ENCODE results near the gene HAAO.

Gene HAAO

DNA sequence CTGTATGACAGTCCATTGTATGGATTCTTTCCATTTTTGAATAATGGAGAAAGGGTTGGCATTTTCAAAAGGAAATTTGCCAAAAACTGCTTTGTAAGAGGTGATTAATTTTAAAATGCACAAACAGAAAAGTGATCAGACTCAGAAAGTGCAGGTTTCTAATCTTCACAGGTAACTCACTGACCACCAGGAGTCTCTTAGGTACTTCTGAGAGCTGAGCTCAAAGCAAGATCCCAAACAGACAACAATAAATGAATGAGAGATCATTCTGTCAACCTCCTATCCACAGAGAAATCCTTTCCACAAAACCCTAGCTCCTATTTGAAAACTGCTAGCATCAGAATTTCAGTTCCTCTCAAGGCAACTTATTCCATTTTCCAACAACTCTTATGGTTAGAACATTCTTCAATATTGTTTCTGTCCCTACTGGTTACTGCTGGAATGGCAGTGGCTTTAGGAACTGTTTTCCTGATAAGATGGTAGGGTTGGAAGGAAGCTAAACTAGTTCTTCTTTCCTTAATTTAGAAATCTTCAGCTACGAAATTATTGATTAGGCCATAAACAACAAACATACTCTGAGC is 20.6 kb upstream of the HAAO start:
- no peak for DNase-seq

DNA sequence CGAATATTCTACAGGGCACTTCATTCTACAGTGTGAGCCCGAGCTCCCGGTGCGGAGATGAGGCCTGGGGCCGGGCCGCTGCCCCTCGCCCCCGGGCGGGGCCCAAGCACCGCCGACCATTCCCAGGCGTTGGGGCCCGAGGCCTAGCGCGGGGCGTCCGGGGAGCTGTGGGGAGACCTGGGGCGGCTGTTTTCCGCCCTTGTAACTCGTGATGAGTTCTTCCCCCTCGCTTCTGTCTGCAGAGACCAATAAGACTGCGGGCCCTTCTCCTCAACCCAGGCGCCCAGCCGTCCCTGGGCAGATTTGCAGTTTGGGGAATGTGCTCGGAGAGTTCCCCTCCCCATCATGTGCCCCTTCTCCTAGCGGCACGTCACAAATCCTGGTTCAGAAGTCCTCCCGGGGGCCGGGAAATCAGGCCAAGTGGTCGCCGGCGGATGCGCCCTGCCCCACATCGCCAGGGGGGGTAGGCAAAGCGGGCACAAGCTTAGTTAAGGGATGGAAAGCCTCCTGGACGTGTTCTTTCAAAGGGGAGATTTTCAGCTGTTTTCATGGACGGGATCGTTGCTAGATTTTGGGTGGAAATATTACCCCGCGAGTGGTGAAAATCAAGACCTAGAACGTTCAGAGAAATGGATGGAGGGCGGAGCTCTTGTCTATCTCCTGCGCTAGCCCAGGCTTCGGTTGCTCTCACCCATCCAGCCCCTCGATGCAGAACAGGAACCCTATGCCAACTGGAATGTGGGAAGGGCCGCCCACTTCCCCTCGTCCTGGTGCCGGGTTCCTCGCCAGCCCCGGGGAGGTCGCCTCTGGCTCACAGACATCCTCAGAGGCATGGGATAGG is 18.8 kb upstream of the HAAO start:
- DNase-seq, result no peak

DNA sequence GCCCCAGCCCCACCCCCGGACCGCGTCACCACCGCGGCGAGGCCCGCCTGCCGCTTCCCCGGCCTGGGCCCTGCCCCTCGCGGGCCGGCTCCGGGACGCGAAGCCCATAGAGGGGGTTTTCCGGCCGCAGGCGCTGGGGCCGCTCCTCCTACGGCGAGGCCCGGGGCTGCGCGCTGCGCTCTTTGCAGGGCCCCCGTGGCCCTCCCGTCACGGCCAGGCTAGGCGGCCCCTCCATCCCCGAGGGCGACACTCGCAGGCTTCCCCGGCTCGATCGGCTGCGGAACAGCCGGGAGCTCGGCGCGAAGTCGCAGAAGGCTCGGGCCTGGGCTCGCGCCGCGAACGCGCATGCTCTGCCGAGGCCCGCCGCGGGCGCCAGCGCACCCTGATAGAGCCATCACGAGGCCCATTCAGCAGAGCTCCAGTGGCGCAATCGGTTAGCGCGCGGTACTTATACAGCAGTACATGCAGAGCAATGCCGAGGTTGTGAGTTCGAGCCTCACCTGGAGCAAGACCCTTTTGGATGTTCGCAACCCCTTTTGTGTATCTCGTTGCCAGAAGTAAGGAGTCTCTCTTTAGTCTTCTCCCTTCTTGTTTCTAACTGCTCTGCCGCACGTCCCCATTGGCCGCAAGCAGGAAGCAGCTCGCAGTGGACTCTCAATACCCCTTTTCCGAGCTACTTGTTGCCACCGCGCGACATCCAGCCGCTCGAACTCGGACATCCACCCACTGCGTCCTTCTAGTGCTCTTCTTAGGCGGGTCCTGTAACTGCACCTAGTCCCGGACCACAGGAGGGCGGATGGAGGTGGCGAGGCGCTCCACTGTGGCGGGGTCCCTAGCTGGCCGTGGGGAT is 18.0 kb upstream of the HAAO start:
- peak; percentile 90 for DNase-seq

- peak; percentile 82 for DNase-seq
Measured at GRCh38 chr2:42809819-42810120, 17.4 kb upstream of the HAAO start.

DNA sequence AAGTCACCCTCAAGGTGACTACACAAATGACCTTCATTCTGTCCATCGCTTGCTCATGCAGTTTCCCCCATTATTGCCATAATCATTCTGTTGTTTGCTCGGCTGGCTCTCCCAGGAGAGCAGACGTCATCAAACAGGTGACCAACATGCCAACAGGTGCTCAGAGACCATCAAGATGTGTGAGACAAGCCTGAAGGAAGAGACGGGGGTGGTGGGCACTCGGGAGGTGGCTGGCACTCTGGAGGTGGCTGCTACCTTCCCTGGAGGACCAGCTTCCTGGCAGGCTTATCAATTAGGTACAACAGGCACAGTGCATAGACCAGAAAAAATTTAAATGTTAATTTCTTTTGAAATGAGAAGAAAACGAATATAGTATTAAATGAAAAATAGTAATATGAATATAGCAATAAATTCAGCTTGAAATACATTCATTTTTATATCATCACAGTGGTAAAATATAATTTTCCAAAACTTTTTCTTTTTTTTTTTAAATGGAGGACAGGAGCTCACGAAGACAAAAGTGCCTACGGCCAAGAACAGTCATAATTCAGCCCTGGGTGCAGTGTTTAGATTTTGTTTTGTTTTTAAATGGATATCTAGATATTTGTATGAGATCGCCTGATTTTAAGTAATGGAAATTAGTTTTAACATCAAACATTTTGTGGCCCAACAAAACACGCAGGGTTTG is 16.9 kb upstream of the HAAO start:
- no peak for DNase-seq

DNA sequence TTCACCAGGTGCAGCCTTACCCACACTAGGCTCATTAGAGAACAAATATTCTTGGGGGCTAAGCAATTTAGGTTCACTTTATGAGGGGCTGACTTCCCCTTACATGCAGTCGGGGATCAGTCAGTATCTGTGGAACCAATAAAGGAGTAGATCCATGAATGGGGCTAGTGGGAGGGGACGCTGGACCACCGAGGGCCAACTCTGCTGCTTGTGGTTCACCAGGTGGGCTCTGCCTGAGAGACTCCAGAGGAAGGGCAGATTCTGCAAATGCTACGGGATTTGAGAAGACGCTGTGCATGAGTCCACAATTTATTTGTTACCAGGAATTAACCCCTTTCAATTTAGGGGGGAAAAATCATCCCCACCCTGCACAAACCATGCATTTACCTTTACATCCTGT is 15.9 kb upstream of the HAAO start:
- DNase-seq, result no peak

GRCh38 chr2:42806786-42807185 is 14.4 kb upstream of the HAAO start:
- DNase-seq, result no peak

- no peak for DNase-seq
Measured at GRCh38 chr2:42804891-42805290, 12.5 kb upstream of the HAAO start.

GRCh38 chr2:42804338-42804737 is 12.0 kb upstream of the HAAO start:
- no peak for DNase-seq

- no peak for DNase-seq
Measured at GRCh38 chr2:42802150-42802549, 9.8 kb upstream of the HAAO start.

- DNase-seq, result no peak
Measured at GRCh38 chr2:42801381-42801780, 9.0 kb upstream of the HAAO start.

DNA sequence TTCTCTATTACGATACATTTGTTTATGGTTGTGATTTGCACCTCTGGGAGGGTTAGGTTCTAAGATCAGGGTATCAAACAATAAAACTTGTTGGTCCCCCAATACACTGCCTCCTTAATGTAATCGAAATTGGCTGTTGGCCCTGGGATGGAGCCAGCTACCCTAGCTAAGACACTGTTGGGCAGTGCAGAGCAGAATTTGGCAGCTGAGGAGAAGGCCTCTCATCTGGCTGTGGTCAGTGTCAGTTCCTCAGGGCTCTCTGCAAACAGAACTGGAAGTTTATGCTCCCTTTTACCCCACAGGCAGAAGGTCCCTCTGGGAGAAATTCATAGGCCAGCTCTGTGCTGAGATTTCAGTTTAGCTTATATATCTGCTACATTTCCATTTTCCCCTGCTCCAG is 8.6 kb upstream of the HAAO start:
- no peak for DNase-seq

GRCh38 chr2:42800461-42800962 is 8.1 kb upstream of the HAAO start:
- no peak for DNase-seq

DNA sequence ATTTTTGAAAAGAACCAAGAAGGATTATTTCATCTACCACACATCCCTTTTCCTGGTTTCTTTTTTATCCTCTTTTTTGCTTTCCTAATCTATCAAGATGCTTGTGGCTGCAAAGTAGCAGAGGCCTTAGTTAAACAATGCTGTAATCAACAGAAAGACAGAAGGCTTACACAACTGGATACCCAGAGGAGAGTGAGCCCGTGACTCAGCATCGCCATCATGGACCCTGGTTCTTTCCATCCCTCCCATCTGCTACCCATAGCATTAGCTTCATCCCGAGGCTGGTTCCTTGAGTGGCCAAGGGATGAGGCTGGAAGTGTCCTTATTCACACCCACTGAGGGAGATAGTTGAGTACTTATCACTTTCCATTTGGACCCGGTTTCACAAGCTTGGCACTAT is 7.5 kb upstream of the HAAO start:
- no peak for DNase-seq

GRCh38 chr2:42797281-42797680 is 4.9 kb upstream of the HAAO start:
- DNase-seq, result no peak

- no peak for DNase-seq
Measured at GRCh38 chr2:42796427-42797248, 4.3 kb upstream of the HAAO start.

GRCh38 chr2:42795841-42796301 is 3.5 kb upstream of the HAAO start:
- DNase-seq, result no peak

DNA sequence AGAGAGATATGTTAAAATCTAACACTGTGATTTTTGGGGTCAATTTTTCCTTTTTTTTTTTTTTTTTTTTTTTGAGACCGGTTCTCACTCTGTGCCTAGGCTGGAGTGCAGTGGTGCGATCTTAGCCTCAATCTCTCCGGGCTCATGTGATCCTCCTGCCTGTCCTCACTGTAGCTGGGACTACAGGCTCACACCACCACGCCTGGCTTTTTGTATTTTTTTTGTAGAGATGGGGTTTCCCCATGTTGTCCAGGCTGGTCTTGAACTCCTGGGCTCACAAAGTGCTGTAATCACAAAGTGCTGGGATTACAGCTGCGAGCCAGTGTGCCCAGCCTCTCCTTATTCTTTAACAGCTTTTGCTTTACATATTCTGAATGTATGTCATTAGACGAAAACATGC is 2.9 kb upstream of the HAAO start:
- DNase-seq, result no peak

DNA sequence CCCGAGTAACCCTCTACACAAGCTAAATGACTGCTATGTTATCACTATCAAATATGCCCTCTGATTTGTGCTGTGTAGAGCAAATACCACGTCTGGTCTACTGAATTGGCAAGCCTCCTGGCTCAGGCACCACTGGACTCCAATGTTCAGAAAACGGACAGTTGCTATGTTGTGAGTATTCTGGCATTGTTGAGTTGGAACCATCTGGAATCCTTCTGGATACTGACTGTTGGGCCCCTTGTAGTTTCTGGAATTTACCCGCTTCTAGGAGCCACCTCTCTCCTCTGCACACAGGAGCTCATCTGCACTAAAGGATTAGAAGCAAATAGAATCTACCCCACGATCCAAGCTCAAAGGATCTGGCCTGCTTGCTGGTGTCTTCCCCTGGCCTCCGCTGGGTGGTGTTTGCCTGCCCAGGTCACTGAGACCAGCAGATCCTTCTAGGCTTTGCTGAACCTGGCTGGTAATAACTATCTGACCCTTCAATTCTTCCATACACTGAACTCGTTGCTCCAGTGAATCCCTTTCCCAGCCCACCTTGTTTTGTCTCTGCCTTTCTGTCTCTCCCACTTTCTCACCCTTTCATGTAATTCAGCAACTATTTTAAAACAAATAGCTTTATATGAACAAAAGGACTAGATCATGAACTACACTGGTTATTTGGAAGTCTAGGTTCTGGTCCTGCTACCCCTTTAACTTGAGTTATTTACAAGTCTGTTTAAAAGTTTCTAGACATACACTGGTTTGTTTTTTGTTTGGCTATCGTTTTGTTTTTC is 2.1 kb upstream of the HAAO start:
- no peak for DNase-seq

- DNase-seq, result no peak
Measured at GRCh38 chr2:42793334-42794270, 1.2 kb upstream of the HAAO start.
